HG03342 (cell line): ENCODE data around the gene TICAM1.
"Not testable (repeated sequence)": the region's sequence is repeated elsewhere in the genome, so short reads cannot be mapped to it uniquely, and the experiment has no call there.

Experiments used
- ATAC-seq: cut with Tn5 transposase; IDR thresholded peaks from one replicate; pipeline ENCODE4 v1.9.1; 2021; ENCODE audit warnings: mild to moderate bottlenecking, moderate library complexity; ENCODE audit not compliant: unreplicated experiment

TICAM1 gene

GRCh38 chr19:4845975-4846374, 14.5 kb upstream of the TICAM1 start:
- not testable (repeated sequence) for ATAC-seq

GRCh38 chr19:4844348-4845179, 13.1 kb upstream of the TICAM1 start:
- no peak for ATAC-seq

- no peak for ATAC-seq
Observed at GRCh38 chr19:4843647-4843965, 12.1 kb upstream of the TICAM1 start.

GRCh38 chr19:4839192-4839591, 7.7 kb upstream of the TICAM1 start:
- no peak for ATAC-seq

- no peak for ATAC-seq
Observed at GRCh38 chr19:4832776-4833175, 1.3 kb upstream of the TICAM1 start.

GRCh38 chr19:4831979-4832340, 448 bp upstream of the TICAM1 start:
- ATAC-seq, result not testable (repeated sequence)

GRCh38 chr19:4830768-4831265, 695 bp downstream of the TICAM1 start:
- peak; percentile 4 for ATAC-seq

GRCh38 chr19:4830332-4830731, 1.2 kb downstream of the TICAM1 start:
- ATAC-seq, result no peak

GRCh38 chr19:4829001-4829712, 2.4 kb downstream of the TICAM1 start:
- no peak for ATAC-seq

GRCh38 chr19:4823577-4823976, 7.9 kb downstream of the TICAM1 start:
- no peak for ATAC-seq

GRCh38 chr19:4822354-4822753, 9.2 kb downstream of the TICAM1 start:
- not testable (repeated sequence) for ATAC-seq

GRCh38 chr19:4821265-4821664, 10.2 kb downstream of the TICAM1 start:
- ATAC-seq, result no peak

GRCh38 chr19:4817467-4818277, 13.8 kb downstream of the TICAM1 start:
- ATAC-seq, result no peak

- ATAC-seq, result no peak
Observed at GRCh38 chr19:4816950-4817278, 14.6 kb downstream of the TICAM1 start.

GRCh38 chr19:4816202-4816949, 15.1 kb downstream of the TICAM1 start:
- no peak for ATAC-seq

- ATAC-seq, result no peak
Observed at GRCh38 chr19:4815426-4816201, 15.9 kb downstream of the TICAM1 start.

- no peak for ATAC-seq
Observed at GRCh38 chr19:4814625-4815425, 16.7 kb downstream of the TICAM1 start.

- ATAC-seq, result no peak
Observed at GRCh38 chr19:4811328-4812131, 20.0 kb downstream of the TICAM1 start.
